Nephron (organoid): ENCODE data around the gene ATP8A1.

Source experiments
- H3K27ac Mint-ChIP-seq, 3 experiments: 2 replicates each; pipeline ENCODE4 v1.8.0; 2020; ENCODE audit warnings: mixed read lengths in 3 of 3, mild to moderate bottlenecking in 2 of 3, moderate library complexity in 1 of 3
- H3K27me3 Mint-ChIP-seq: 2 replicates; pipeline ENCODE4 v1.8.0; 2021; ENCODE audit warnings: low read depth, mild to moderate bottlenecking, moderate library complexity, mixed read lengths
- H3K36me3 Mint-ChIP-seq: 2 replicates; pipeline ENCODE4 v1.8.0; 2020; ENCODE audit warnings: low read depth, mixed read lengths
- H3K4me1 Mint-ChIP-seq: 2 replicates; pipeline ENCODE4 v1.8.0; 2020; ENCODE audit warnings: mixed read lengths
- H3K4me3 Mint-ChIP-seq, 3 experiments: 2 replicates each; pipeline ENCODE4 v1.8.0; 2020; ENCODE audit warnings: mild to moderate bottlenecking in 3 of 3, mixed read lengths in 3 of 3, moderate library complexity in 2 of 3
- H3K9me3 Mint-ChIP-seq: 2 replicates; pipeline ENCODE4 v1.8.0; 2020; ENCODE audit warnings: mixed read lengths
- TF ChIP-seq, protein P1 (sequence below), 3 experiments: fragments of 200-600 bp; sonication (generic); IDR thresholded peaks; one replicate each; pipeline ENCODE4 v1.5.0; 2021; ENCODE audit warnings: antibody characterized with exemption in 3 of 3; ENCODE audit not compliant: unreplicated experiment in 3 of 3

The ATP8A1 gene

DNA sequence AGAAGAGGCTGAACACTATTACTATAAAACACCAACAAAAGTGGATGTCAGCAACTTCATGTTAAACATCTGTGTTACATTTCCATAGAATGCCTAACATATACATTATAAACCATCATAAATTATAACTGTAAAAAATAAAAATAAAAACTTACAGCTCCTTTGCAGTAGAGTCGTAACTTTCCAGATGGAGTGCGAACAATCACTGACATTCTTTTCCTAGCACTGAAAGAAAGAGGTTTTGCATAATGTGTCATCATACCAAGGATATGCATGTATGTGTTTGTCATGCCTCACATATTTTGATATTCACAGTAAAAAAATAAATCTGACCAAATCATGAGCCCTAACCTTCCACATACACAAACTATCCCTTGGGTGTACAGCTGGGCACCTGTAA lies 113.1 kb downstream of the ATP8A1 start:
- Mint-ChIP-seq H3K9me3 (peaks cover 2% of the 10 kb centered on the region), H3K27me3 (no peaks in the 10 kb centered on the region), H3K4me3 (no peak overlapping the region), H3K27ac (no peak overlapping the region), H3K36me3 (peaks cover 3% of the 10 kb centered on the region), H3K4me1 (no peaks in the 10 kb centered on the region)
- TF ChIP-seq, protein P1, sequence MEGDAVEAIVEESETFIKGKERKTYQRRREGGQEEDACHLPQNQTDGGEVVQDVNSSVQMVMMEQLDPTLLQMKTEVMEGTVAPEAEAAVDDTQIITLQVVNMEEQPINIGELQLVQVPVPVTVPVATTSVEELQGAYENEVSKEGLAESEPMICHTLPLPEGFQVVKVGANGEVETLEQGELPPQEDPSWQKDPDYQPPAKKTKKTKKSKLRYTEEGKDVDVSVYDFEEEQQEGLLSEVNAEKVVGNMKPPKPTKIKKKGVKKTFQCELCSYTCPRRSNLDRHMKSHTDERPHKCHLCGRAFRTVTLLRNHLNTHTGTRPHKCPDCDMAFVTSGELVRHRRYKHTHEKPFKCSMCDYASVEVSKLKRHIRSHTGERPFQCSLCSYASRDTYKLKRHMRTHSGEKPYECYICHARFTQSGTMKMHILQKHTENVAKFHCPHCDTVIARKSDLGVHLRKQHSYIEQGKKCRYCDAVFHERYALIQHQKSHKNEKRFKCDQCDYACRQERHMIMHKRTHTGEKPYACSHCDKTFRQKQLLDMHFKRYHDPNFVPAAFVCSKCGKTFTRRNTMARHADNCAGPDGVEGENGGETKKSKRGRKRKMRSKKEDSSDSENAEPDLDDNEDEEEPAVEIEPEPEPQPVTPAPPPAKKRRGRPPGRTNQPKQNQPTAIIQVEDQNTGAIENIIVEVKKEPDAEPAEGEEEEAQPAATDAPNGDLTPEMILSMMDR (IDR thresholded peaks at IDR 0.05; ENCODE audit: unreplicated experiment in 3 of 3), result no peak

DNA sequence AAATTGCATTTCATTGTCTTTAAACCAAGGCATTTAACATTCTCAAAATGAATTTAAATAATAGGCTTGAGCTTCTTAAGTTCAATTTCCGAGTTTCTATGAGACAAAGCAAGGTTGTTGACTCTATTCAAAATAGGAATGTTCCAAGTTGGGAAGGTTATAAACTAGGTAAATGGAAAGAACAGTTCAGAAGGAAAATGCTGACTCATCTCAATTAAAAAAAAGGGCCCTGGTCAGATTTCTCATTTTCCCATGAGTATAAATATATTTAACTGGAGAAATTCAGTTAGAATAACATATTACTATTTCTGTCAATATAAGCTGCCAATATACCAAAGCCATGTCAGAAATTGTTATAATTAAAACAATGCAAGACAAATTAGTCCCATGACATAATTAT lies 113.8 kb downstream of the ATP8A1 start:
- Mint-ChIP-seq H3K27ac (no peak overlapping the region), H3K4me1 (no peaks in the 10 kb centered on the region), H3K9me3 (peaks cover 6% of the 10 kb centered on the region), H3K36me3 (peaks cover 6% of the 10 kb centered on the region), H3K27me3 (no peaks in the 10 kb centered on the region), H3K4me3 (no peak overlapping the region)
- TF ChIP-seq, protein P1 (IDR thresholded peaks at IDR 0.05; ENCODE audit: unreplicated experiment in 3 of 3), result no peak

DNA sequence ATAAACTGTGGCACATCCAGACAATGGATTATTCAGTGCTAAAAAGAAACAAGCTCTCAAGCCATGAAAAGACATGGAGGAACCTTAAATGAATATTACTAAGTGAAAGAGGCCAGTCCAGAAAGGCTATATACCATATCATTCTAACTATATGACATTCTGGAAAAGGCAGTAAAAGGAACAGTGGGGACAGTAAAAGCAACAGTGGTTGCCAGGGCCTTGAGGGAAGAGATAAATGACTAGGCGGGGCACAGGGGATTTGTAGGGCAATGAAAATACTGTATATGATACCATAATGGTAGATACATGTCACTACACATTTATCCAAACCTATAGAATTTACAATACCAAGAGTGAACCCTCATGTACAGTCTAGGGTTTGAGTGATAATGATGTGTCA lies 115.3 kb downstream of the ATP8A1 start:
- TF ChIP-seq, protein P1 (IDR thresholded peaks at IDR 0.05; ENCODE audit: unreplicated experiment in 3 of 3), result no peak
- Mint-ChIP-seq H3K9me3 (peaks cover 11% of the 10 kb centered on the region), H3K4me1 (no peaks in the 10 kb centered on the region), H3K27ac (no peak overlapping the region), H3K27me3 (no peaks in the 10 kb centered on the region), H3K36me3 (peaks cover 12% of the 10 kb centered on the region), H3K4me3 (no peak overlapping the region)

DNA sequence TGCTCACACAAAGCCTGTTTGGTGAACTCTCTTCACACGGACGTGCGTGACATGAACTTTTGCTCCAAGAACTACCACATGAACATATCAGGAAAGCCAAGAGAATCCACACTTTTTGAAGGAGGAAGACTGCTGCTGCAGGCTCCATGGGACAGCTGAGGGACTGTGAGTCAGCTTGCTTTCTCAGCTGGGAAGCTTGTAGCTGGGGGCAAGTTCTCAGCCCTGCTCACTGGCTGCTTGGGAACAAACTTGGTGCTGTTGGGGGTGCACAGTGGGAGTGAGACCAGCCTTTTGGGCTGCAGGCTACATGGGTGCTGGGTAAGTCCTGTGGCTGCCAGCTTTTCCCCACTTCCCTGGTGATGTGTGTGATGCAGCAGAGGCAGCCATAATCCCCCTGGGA lies 123.9 kb downstream of the ATP8A1 start:
- peaks cover 9% of the 10 kb centered on the region for H3K36me3 Mint-ChIP-seq
- no peaks in the 10 kb centered on the region for H3K27me3 Mint-ChIP-seq
- H3K27ac Mint-ChIP-seq, result no peak overlapping the region
- H3K4me1 Mint-ChIP-seq, result no peaks in the 10 kb centered on the region
- no peak overlapping the region for H3K4me3 Mint-ChIP-seq
- TF ChIP-seq, protein P1 (IDR thresholded peaks at IDR 0.05; ENCODE audit: unreplicated experiment in 3 of 3), result no peak
- H3K9me3 Mint-ChIP-seq, result peaks cover 16% of the 10 kb centered on the region

DNA sequence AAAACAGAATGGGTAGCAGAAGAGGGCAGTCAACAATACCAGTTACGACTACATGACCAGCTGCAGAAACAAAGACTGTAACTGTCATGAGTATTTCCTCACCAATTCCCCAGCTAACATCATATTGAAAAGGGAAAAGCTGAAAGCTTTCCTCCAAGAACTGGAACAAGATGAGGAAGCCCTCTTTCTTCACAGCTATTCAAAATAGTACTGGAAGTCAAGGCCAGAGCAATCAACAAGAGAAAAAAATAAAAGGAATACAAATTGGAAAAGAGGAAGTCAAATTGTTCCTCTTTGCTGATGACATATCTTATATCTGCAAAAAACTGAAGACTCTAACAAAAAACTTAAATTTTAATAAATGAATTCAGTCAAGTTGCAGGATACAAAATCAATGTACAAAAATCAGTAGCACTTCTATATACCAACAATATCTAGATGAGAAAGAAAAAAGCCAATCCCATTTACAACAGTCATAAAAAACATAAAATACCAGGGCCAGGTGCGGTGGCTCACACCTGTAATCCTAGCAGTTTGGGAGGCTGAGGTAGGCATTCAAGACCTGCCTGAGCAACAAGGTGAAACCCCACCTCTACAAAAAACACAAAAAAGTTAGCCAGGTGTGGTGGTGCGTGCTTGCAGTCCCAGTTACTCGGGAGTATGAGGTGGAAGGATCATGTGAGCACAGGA lies 125.4 kb downstream of the ATP8A1 start:
- Mint-ChIP-seq H3K4me3 (no peak overlapping the region), H3K27ac (no peak overlapping the region), H3K36me3 (peaks cover 4% of the 10 kb centered on the region), H3K4me1 (no peaks in the 10 kb centered on the region), H3K9me3 (peaks cover 12% of the 10 kb centered on the region), H3K27me3 (no peaks in the 10 kb centered on the region)
- TF ChIP-seq, protein P1 (IDR thresholded peaks at IDR 0.05; ENCODE audit: unreplicated experiment in 3 of 3), result no peak

DNA sequence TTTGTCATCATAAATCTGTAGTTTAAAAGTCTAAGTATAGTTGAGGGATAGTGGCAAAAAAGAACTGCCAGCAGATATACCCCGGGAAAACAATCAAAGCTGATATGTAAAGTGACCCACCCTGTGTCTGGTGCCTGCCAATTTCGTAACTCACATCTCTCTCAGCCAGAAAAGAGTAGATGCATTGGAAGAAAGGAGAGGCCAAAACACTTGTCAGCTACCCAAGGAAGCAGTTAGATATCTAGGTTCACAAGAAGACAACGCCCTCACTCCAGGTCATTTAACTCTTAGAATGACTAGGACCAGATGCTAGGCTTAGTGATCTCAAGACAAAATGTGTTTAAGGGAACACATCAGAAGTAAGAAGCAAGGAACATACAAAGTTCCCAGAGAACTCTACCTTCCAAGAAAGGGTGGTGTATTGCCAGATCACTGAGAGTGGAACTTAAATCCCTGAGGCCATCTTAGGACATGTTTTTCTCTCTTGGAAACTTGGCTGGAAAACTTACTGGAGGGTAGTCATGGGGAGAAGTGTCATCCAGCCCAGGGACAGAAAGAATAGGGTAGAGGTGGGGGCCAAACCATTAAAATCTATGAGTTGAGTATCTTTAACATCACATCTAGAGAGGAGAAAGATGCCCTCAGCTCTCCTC lies 133.7 kb downstream of the ATP8A1 start:
- Mint-ChIP-seq H3K4me3 (no peak overlapping the region), H3K4me1 (peaks cover 4% of the 10 kb centered on the region), H3K36me3 (no peaks in the 10 kb centered on the region), H3K27me3 (peaks cover 4% of the 10 kb centered on the region), H3K9me3 (no peaks in the 10 kb centered on the region), H3K27ac (no peak overlapping the region)
- TF ChIP-seq, protein P1 (IDR thresholded peaks at IDR 0.05; ENCODE audit: unreplicated experiment in 3 of 3), result no peak
